Measurements from ENCODE around the gene TACR1.

- TF ChIP-seq CTCF (IDR thresholded peaks at IDR 0.05): no peak
- TF ChIP-seq EP300 (IDR thresholded peaks at IDR 0.05): no peak
- TF ChIP-seq POLR2A (IDR thresholded peaks at IDR 0.05; ENCODE audit: low read depth): no peak
Measured at GRCh38 chr2:75180476-75180875, 18.8 kb downstream of the TACR1 start.
